NB4 (cell line): Measurements from ENCODE around the gene PCDH15.

Experiments
- DNase-seq: peaks from one replicate; pipeline ENCODE4 v3.0.0; 2010; ENCODE audit warnings: low read depth
- H3K4me3 ChIP-seq: one replicate; pipeline ENCODE4 v1.5.1; 2011; ENCODE audit warnings: mild to moderate bottlenecking, low read depth, low read length, moderate library complexity
- MYC ChIP-seq: IDR thresholded peaks from 2 replicates; pipeline ENCODE4 v1.6.1; 2011; ENCODE audit warnings: low read depth, low read length
- POLR2A ChIP-seq: IDR thresholded peaks from 2 replicates; pipeline ENCODE4 v1.6.1; 2011; ENCODE audit warnings: mild to moderate bottlenecking; ENCODE audit not compliant: insufficient read length; ENCODE audit errors: extremely low read depth
- TF ChIP-seq, protein P1 (sequence below): IDR thresholded peaks from one replicate; pipeline ENCODE4 v1.5.1; 2012; ENCODE audit warnings: low read depth, low read length
- TF ChIP-seq, protein P2 (sequence below): IDR thresholded peaks from 2 replicates; pipeline ENCODE4 v1.6.1; 2011; ENCODE audit warnings: low read depth, low read length

Gene PCDH15

DNA sequence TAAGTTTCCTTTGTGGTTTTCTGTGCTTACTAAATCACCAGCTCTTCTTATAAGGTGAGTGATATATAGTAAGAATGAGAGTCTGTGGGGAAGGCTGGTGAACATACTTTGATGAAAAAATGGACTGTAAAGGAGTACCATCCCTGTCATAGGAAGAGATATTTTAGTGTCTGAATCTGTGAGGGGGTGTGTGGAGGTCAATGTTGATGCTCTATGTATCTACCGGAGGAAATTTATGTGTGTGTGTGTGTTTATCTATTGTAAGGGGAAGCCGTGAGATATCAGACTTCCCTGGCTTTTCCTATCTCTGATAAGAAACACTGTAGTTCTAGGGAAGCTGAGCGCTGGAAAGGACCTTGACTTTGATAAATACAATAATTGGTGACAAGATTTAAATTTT, 179.0 kb downstream of the PCDH15 start:
- DNase-seq, result no peak
- H3K4me3 ChIP-seq, result no peak overlapping the region
- TF ChIP-seq, protein P1, sequence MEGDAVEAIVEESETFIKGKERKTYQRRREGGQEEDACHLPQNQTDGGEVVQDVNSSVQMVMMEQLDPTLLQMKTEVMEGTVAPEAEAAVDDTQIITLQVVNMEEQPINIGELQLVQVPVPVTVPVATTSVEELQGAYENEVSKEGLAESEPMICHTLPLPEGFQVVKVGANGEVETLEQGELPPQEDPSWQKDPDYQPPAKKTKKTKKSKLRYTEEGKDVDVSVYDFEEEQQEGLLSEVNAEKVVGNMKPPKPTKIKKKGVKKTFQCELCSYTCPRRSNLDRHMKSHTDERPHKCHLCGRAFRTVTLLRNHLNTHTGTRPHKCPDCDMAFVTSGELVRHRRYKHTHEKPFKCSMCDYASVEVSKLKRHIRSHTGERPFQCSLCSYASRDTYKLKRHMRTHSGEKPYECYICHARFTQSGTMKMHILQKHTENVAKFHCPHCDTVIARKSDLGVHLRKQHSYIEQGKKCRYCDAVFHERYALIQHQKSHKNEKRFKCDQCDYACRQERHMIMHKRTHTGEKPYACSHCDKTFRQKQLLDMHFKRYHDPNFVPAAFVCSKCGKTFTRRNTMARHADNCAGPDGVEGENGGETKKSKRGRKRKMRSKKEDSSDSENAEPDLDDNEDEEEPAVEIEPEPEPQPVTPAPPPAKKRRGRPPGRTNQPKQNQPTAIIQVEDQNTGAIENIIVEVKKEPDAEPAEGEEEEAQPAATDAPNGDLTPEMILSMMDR, result no peak
- TF ChIP-seq, protein P2, sequence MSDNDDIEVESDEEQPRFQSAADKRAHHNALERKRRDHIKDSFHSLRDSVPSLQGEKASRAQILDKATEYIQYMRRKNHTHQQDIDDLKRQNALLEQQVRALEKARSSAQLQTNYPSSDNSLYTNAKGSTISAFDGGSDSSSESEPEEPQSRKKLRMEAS, result no peak
- TF ChIP-seq MYC (no peak), POLR2A (no peak)

DNA sequence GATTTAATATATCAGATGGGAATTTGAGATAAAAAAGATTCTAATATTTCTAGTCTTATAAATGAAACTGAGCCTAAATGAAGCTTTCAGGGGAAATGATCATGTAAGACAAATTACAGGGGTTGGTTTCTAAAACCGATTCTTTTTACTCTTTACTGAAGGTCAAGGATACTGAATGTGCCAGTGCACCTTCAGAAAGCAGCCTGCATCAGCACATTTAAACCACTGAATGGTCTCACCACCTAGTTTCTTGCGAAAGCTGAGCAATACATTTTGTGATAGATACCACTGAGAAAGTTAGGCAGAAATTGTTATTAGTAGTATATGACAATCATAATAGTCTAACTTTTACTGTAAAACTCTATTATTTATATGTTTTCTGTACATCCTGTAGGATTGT, 180.7 kb downstream of the PCDH15 start:
- no peak overlapping the region for H3K4me3 ChIP-seq
- TF ChIP-seq, protein P1, result no peak
- no peak for TF ChIP-seq MYC
- TF ChIP-seq, protein P2, result no peak
- no peak for TF ChIP-seq POLR2A
- no peak for DNase-seq

DNA sequence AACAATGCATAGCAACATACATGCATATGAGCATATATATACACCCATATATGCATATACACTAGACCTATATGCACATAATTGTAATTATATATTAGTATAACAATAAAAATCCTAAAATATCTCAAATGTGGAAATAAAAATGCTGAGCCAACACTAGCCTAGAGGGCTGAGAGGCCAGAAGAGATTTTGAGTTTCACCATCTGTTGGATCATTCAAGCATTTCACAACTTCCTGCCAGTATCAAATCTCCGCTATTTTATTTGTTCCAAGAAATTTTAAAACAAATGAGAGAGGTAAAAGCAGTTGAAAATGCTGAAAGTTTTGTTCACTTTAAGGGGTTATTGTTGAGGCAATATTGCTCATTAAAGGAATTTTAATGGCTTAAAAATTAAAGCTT, 187.0 kb downstream of the PCDH15 start:
- TF ChIP-seq, protein P2, result no peak
- TF ChIP-seq POLR2A (no peak), MYC (no peak)
- TF ChIP-seq, protein P1, result no peak
- no peak overlapping the region for H3K4me3 ChIP-seq
- no peak for DNase-seq

DNA sequence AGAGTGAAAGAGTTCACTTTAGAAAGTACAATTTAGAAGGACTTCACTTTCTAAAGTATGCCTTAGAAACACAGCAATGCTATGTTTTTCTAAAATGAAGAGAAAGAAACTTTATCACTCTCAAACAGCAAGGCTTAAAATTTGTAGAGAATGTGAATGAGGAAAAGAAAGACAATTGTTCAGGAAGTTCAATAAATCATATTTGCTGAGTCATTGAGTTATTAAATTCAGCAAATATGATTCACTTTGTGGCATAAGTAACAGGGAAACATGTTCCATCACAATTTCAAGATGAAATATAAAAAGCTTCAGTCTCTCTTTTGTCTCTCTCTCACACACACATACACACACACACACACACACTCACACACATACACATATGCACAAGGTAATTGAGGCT, 187.9 kb downstream of the PCDH15 start:
- TF ChIP-seq MYC (no peak), POLR2A (no peak)
- TF ChIP-seq, protein P1, result no peak
- TF ChIP-seq, protein P2, result no peak
- no peak overlapping the region for H3K4me3 ChIP-seq
- DNase-seq, result no peak

DNA sequence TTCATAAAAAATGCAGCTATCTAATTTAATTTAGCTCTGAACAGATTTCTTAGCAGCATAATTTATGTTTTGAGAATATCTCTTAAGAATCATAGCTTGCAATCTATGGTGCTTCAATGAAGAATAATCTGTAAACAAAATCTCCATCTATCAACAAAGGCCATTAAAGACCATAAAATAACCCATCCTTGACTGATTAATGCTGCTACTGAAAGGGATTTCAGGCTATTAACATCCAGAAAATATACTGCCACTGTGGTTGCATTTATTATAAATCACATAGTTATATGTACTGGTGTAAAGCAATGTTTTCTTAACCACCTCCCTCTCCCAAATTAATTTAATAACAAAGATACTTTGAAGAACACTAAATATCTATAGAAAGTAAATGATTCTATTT, 191.6 kb downstream of the PCDH15 start:
- DNase-seq, result no peak
- TF ChIP-seq, protein P1, result no peak
- no peak for TF ChIP-seq MYC
- TF ChIP-seq, protein P2, result no peak
- no peak for TF ChIP-seq POLR2A
- H3K4me3 ChIP-seq, result no peak overlapping the region

DNA sequence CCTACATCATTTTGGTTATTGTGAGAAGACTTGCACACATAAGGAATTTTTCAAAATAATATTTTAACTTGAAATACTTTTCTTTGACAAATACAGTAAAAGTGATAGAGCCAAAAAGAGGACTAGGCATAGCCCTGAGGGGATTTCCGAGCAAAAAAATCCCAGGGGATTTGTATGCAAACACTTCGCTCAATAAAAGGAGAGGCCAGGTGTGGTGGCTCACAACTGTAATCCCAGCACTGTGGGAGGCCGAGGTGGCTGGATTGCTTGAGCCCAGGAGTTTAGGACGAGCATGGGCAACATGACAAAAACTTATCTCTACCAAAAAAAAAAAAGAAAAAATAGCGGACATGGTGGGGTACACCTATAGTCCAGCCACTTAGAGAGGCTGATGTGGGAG, 193.0 kb downstream of the PCDH15 start:
- no peak for DNase-seq
- TF ChIP-seq MYC, result no peak
- no peak for TF ChIP-seq POLR2A
- TF ChIP-seq, protein P1, result no peak
- TF ChIP-seq, protein P2, result no peak

More for the DNA sequence above, 193.0 kb downstream of the PCDH15 start:
- H3K4me3 ChIP-seq, result no peak overlapping the region
